ENCODE data around the gene CDK15. TPM values are rescaled to one million over a fixed set of nuclear protein-coding genes. Genes with fewer than 3 reads are reported as not detected.
A peak's percentile ranks its signal among the peaks of the same experiment; 100 is the strongest.

Gene CDK15
- total and polyA plus RNA-seq, 2 experiments from 2014 or later: not detected

- no peak overlapping the region for H3K4me3 ChIP-seq
- H3K36me3 ChIP-seq: no peaks in the 10 kb centered on the region
- no peaks in the 10 kb centered on the region for H3K4me1 ChIP-seq (ENCODE audit: low read depth)
- DNase-seq (ENCODE audit: low read depth in 1 of 2, low spot score in 1 of 2): no peak
- H3K27me3 ChIP-seq: peaks cover 86% of the 10 kb centered on the region
- no peaks in the 10 kb centered on the region for H3K9me3 ChIP-seq (ENCODE audit: low read depth)
- no peak for TF ChIP-seq CTCF (IDR thresholded peaks at IDR 0.05; ENCODE audit: low read depth, low read length)
- no peak overlapping the region for H3K27ac ChIP-seq
These were observed 131.0 kb downstream of the CDK15 start for GRCh38 chr2:201937343-201937742.

- Histone ChIP-seq H3K27me3 (peaks cover 83% of the 10 kb centered on the region), H3K9me3 (ENCODE audit: low read depth) (no peaks in the 10 kb centered on the region), H3K4me3 (no peak overlapping the region), H3K4me1 (ENCODE audit: low read depth) (no peaks in the 10 kb centered on the region), H3K27ac (no peak overlapping the region), H3K36me3 (no peaks in the 10 kb centered on the region)
- TF ChIP-seq CTCF (IDR thresholded peaks at IDR 0.05; ENCODE audit: low read depth, low read length): no peak
- no peak for DNase-seq (ENCODE audit: low read depth in 1 of 2, low spot score in 1 of 2)
These were observed 131.9 kb downstream of the CDK15 start for GRCh38 chr2:201938156-201938775.

GRCh38 chr2:201938781-201939180 is 132.4 kb downstream of the CDK15 start:
- Histone ChIP-seq H3K4me3 (no peak overlapping the region), H3K9me3 (ENCODE audit: low read depth) (no peaks in the 10 kb centered on the region), H3K27ac (no peak overlapping the region), H3K27me3 (peaks cover 83% of the 10 kb centered on the region), H3K36me3 (no peaks in the 10 kb centered on the region), H3K4me1 (ENCODE audit: low read depth) (no peaks in the 10 kb centered on the region)
- DNase-seq (ENCODE audit: low read depth in 1 of 2, low spot score in 1 of 2): no peak
- TF ChIP-seq CTCF (IDR thresholded peaks at IDR 0.05; ENCODE audit: low read depth, low read length): no peak

- no peak for TF ChIP-seq CTCF (IDR thresholded peaks at IDR 0.05; ENCODE audit: low read depth, low read length)
- Histone ChIP-seq H3K4me1 (ENCODE audit: low read depth) (no peaks in the 10 kb centered on the region), H3K4me3 (no peak overlapping the region), H3K9me3 (ENCODE audit: low read depth) (no peaks in the 10 kb centered on the region), H3K27me3 (peaks cover 82% of the 10 kb centered on the region), H3K27ac (no peak overlapping the region), H3K36me3 (no peaks in the 10 kb centered on the region)
- DNase-seq (ENCODE audit: low read depth in 1 of 2, low spot score in 1 of 2): peak in 1 of 2 donors; percentile 12
These were observed 133.2 kb downstream of the CDK15 start for GRCh38 chr2:201939453-201939941.

- Histone ChIP-seq H3K36me3 (no peaks in the 10 kb centered on the region), H3K4me1 (ENCODE audit: low read depth) (no peaks in the 10 kb centered on the region), H3K4me3 (no peak overlapping the region), H3K27me3 (peaks cover 94% of the 10 kb centered on the region), H3K9me3 (ENCODE audit: low read depth) (no peaks in the 10 kb centered on the region), H3K27ac (no peak overlapping the region)
- no peak for DNase-seq (ENCODE audit: low read depth in 1 of 2, low spot score in 1 of 2)
- TF ChIP-seq CTCF (IDR thresholded peaks at IDR 0.05; ENCODE audit: low read depth, low read length): no peak
These were observed 136.2 kb downstream of the CDK15 start for GRCh38 chr2:201942531-201942930.

Other genes with a start within 250 kb of the CDK15 start
- gene TMEM237, start 163.0 kb upstream of the CDK15 start, total RNA-seq: 23.5 and 37.1 TPM in 2 replicates
- 35.4 and 44.0 TPM in 2 replicates for gene TMEM237, start 163.0 kb upstream of the CDK15 start, polyA plus RNA-seq
- gene MPP4, start 107.9 kb upstream of the CDK15 start, total RNA-seq: 0.04 and 0.27 TPM in 2 replicates
- 0.15 TPM in 1 of 2 replicates, not detected in the other for gene MPP4, start 107.9 kb upstream of the CDK15 start, polyA plus RNA-seq
- 19.4 and 24.2 TPM in 2 replicates for gene ALS2, start 25.6 kb upstream of the CDK15 start, total RNA-seq
- gene ALS2, start 25.6 kb upstream of the CDK15 start, polyA plus RNA-seq: 12.1 and 17.0 TPM in 2 replicates
- gene FZD7, start 227.3 kb downstream of the CDK15 start, total RNA-seq: 21.4 and 21.8 TPM in 2 replicates
- 9.4 and 13.4 TPM in 2 replicates for gene FZD7, start 227.3 kb downstream of the CDK15 start, polyA plus RNA-seq